GM12891 (cell line): ENCODE measurements around the gene DAB1.

ENCODE experiments used
- DNase-seq: peaks from one replicate; pipeline ENCODE4 v3.0.0; 2011; ENCODE audit warnings: low spot score; ENCODE audit not compliant: insufficient read length
- FAIRE-seq: peaks from 2 replicates; lab custom pipeline; 2011; peaks lifted over from hg19 to GRCh38; lab: Jason Lieb, UNC
- PAX5 ChIP-seq: IDR thresholded peaks from 2 replicates; pipeline ENCODE4 v1.6.1; 2011; ENCODE audit warnings: low read length, moderate library complexity, mild to moderate bottlenecking; ENCODE audit not compliant: insufficient read depth, severe bottlenecking
- POLR2A ChIP-seq: IDR thresholded peaks from 2 replicates; pipeline ENCODE4 v1.6.1; 2011; ENCODE audit warnings: low read depth, low read length, control low read depth
- POLR2AphosphoS5 ChIP-seq: IDR thresholded peaks from 2 replicates; pipeline ENCODE4 v1.6.1; 2011; ENCODE audit warnings: low read depth, low read length, control low read depth
- POU2F2 ChIP-seq: IDR thresholded peaks from 2 replicates; pipeline ENCODE4 v1.6.1; 2011; ENCODE audit warnings: low read depth, mild to moderate bottlenecking, control low read depth, low read length, moderate library complexity
- SPI1 ChIP-seq: IDR thresholded peaks from 2 replicates; pipeline ENCODE4 v1.6.1; 2011; ENCODE audit warnings: low read depth, low read length, control low read depth
- TAF1 ChIP-seq: IDR thresholded peaks from 2 replicates; pipeline ENCODE4 v1.6.1; 2011; ENCODE audit warnings: low read depth, low read length, control low read depth

DAB1 gene

DNA sequence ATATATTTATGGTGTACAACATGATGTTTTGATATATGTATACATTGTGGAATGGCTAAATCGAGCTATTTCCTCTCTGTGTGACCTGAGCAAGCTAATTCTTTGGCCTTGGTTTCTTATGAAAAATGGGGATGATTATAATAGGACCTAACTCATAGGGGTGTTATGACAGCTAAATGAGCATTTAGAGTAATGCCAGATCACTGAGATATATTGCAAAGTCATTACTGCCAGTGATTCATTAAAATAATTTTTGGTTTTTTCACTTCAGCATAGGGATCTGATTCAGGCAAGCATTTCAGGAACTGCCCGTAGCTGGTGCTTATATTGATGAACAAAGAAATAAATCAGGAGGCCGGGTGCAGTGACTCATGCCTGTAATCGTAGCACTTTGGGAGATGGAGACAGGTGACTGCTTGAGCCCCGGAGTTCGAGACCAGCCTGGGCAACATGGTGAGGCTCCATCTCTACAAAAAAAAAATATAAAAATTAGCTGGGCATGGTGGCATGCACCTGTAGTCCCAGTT lies 30.7 kb downstream of the DAB1 start:
- FAIRE-seq, result no peak
- TF ChIP-seq PAX5 (no peak), POLR2A (no peak), TAF1 (no peak), SPI1 (no peak), POLR2AphosphoS5 (no peak), POU2F2 (no peak)
- DNase-seq, result no peak

DNA sequence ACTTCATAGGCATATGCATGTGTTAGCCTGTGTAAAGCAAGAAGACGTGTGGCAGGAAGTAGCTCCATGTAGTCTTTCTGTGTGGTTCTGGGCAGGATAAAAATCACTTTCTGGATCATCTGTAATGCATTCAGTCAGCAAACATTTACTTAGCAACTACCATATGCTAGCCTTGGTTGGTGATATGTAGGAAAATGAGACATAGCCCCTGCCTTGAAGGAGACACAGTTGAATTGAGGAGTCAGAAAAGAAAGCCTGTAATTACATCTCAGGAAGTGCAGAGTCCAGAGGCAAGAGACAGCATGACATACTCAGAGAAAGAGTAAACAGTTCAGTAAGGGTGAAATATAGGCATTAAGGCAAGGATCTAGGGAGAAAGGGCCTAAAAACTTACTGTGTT lies 38.5 kb downstream of the DAB1 start:
- no peak for DNase-seq
- no peak for FAIRE-seq
- TF ChIP-seq PAX5 (no peak), TAF1 (no peak), SPI1 (no peak), POLR2A (no peak), POU2F2 (no peak), POLR2AphosphoS5 (no peak)

DNA sequence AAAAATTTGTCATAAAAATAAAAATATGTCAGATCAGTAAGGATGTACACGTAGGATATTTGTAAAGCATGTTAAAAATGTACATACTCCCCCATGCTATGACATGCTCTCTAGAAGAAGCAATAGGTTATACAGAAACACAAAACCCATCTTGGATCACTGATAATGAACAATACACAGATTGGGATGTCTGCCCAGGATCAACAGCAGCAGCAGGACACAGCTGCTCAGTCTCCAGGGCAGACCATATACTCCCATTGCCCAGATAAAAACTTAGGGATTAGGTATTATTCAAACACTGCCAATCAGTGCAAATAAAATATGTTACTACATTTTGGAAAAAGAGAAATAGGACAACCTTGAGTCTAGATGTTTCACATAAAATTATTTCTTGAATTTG lies 39.0 kb downstream of the DAB1 start:
- FAIRE-seq, result no peak
- DNase-seq, result no peak
- TF ChIP-seq POU2F2, result no peak
- no peak for TF ChIP-seq PAX5

DNA sequence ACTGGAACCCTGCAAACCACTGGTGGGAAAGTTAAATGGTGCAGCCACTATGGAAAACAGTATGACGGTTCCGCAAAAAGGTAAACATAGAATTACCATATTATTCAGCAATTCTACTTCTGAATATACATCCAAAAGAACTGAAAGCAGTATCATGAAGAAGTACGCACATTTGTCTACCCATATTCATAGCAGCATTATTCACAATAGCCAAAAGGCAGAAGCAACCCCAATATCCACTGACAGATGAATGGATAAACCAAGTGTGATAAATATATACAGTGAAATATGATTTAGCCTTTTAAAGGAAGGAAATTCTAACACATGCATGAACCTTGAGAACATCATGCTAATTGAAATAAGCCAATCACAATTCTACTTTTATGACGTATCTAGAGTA lies 39.6 kb downstream of the DAB1 start:
- TF ChIP-seq SPI1, result no peak
- no peak for TF ChIP-seq PAX5
- TF ChIP-seq TAF1, result no peak
- TF ChIP-seq POLR2AphosphoS5, result no peak
- no peak for TF ChIP-seq POU2F2
- no peak for TF ChIP-seq POLR2A
- DNase-seq, result no peak
- no peak for FAIRE-seq

DNA sequence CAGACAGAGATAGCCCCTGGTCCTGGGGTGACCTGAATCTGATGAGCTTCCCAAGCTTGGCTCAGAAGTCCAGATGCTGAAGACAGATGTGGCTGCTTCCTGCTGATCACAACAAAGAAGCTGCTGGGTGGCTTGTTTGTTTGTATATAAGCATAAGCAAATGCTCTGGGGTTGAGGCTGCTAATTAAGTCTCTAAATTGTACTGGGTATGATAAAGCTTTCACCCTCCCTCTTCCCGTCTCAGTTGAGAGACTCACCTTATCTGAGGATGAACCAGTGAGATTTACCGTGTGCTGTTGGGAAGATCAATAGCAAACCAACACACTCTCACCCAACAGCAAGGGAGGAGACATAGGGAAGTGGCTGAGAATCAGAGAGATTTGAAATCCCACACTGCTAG lies 42.0 kb downstream of the DAB1 start:
- TF ChIP-seq POU2F2 (no peak), POLR2A (no peak), SPI1 (no peak), POLR2AphosphoS5 (no peak), TAF1 (no peak), PAX5 (no peak)
- DNase-seq (no peak), FAIRE-seq (no peak)

DNA sequence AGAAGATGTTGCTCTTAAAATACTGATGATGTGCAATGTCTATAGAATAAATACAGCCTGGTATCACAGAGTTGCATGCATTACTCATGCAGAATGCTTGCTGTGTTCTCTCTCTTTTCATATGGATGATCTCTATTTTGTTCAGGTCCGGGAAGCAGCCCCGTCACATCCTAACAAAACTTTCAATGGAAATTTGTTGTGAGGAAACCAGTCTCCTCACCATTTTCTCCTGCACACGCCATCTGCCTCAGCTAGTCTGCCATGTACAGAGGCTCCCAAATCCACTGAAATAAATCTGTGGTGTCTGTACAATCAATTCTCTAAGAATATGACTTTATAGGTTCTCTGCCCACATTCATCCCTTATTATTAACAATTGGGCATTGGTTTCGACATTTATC lies 42.4 kb downstream of the DAB1 start:
- TF ChIP-seq POLR2AphosphoS5 (no peak), POLR2A (no peak), SPI1 (no peak), TAF1 (no peak), POU2F2 (no peak), PAX5 (no peak)
- DNase-seq (no peak), FAIRE-seq (no peak)

DNA sequence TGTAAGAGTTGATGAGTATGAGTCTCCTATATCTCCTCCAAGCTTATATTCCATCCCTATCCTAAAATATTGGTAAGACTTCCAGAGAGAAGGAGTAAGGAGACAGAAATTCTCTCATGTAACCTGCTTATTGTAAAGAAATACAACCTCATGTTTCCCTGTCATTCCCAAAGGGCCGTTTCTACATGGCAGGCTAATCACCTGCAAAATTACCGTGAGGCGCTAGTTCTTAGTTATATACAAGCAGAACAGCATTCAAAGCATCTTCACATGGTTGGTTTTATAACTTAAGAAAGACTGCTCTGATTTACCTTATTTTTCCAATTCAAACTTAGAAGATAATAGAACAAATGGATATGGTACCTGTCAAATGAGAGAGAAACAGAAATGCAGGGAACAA lies 42.9 kb downstream of the DAB1 start:
- no peak for DNase-seq
- TF ChIP-seq SPI1, result no peak
- TF ChIP-seq POLR2AphosphoS5, result no peak
- TF ChIP-seq POU2F2, result no peak
- TF ChIP-seq TAF1, result no peak
- no peak for TF ChIP-seq PAX5
- TF ChIP-seq POLR2A, result no peak
- no peak for FAIRE-seq

DNA sequence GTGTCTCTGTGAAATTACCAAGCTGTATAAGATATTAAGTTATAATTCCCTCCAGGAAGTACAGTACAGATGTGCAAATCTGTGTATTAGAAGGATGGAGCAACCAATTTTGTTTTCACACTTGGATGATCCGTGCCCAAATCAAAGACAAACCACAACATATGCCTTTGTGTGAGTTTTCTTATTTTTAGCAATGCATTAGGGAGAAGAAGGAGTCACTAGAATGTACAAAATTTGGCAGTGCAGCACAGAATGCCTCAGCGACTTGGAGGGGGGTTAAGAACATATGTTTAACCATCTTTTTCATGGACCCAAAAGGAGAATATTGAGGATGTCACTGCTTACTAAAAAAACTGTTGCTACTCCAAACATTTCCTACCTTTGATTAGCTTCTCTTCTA lies 45.3 kb downstream of the DAB1 start:
- DNase-seq (no peak), FAIRE-seq (no peak)
- no peak for TF ChIP-seq TAF1
- TF ChIP-seq SPI1, result no peak
- TF ChIP-seq POU2F2, result no peak
- no peak for TF ChIP-seq PAX5
- TF ChIP-seq POLR2A, result no peak
- no peak for TF ChIP-seq POLR2AphosphoS5

DNA sequence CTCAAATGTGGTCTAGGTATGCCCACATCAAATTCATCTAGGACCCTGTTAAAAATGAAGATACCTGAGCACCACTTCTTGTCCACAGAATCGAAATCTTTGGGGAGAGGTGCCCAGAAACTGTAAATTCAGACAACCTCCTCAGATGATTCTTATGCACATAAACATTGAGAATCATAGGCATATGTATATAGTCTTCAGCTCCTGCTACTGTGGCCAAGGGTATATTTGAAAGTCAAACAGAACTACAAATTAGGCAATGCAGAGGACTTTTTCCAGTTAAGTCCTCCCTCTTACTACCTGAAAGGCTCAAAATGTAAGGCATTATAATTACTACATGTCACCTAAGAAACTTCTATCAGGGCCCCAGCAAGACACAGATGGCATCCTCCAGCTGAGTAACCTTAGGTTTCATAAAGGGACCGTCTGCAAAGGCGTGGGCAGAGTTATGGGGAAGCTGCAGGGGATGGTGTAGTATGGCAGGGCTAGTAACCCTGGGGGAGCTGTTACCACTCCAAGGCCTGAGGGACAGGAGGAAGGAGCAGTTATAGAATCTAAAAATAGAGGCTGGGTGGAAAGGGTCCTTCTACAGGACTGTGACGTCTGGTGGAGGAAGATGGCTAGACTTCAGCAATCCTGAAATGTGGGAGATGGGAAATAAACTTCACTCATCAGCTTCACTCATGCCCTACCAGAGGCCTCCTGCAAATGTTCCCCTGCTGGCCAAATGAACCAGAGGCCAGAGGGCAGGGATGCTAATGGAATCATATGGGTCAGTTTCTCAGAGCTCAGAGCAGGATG lies 46.3 kb downstream of the DAB1 start:
- TF ChIP-seq SPI1, result no peak
- TF ChIP-seq POU2F2, result no peak
- TF ChIP-seq POLR2A, result no peak
- no peak for TF ChIP-seq PAX5
- no peak for TF ChIP-seq TAF1
- TF ChIP-seq POLR2AphosphoS5, result no peak
- DNase-seq, result no peak
- no peak for FAIRE-seq

DNA sequence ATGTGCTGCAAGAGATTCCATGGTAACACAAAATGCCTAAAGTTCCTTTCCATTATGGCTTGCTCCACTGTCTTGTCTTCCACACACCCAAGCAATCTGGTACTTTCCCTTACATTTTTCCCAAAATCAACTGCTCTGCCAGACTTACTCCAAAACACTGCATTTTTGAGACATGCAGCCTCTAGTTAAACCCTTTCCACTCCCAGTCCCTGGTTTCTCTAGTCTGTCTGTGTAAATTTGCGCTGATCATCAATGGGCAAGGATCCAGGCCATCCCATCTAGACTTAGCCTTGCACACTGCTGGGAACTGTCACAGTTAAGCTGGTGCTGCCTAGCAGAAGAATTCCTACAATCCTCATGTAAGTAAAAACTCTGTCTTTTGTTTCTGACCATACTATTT lies 47.8 kb downstream of the DAB1 start:
- no peak for FAIRE-seq

More for the DNA sequence above, 47.8 kb downstream of the DAB1 start:
- no peak for TF ChIP-seq POLR2A
- TF ChIP-seq SPI1, result no peak
- TF ChIP-seq PAX5, result no peak
- no peak for TF ChIP-seq TAF1
- TF ChIP-seq POLR2AphosphoS5, result no peak
- no peak for TF ChIP-seq POU2F2
- no peak for DNase-seq
